Panc1 (cell line): ENCODE data around the gene FLT1.

Experiments used
- TCF7L2 ChIP-seq: IDR thresholded peaks from 2 replicates; pipeline ENCODE4 v1.6.1; 2011; ENCODE audit warnings: mild to moderate bottlenecking, low read depth, low read length, inconsistent platforms
- TF ChIP-seq, protein P1 (sequence below): fragments of 450-650 bp; IDR thresholded peaks from 2 replicates; pipeline ENCODE4 v1.5.1; 2017; ENCODE audit warnings: mild to moderate bottlenecking

GRCh38 chr13:28271056-28271840, 223.7 kb downstream of the FLT1 start:
- TF ChIP-seq, protein P1, sequence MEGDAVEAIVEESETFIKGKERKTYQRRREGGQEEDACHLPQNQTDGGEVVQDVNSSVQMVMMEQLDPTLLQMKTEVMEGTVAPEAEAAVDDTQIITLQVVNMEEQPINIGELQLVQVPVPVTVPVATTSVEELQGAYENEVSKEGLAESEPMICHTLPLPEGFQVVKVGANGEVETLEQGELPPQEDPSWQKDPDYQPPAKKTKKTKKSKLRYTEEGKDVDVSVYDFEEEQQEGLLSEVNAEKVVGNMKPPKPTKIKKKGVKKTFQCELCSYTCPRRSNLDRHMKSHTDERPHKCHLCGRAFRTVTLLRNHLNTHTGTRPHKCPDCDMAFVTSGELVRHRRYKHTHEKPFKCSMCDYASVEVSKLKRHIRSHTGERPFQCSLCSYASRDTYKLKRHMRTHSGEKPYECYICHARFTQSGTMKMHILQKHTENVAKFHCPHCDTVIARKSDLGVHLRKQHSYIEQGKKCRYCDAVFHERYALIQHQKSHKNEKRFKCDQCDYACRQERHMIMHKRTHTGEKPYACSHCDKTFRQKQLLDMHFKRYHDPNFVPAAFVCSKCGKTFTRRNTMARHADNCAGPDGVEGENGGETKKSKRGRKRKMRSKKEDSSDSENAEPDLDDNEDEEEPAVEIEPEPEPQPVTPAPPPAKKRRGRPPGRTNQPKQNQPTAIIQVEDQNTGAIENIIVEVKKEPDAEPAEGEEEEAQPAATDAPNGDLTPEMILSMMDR: no peak
- TF ChIP-seq TCF7L2: no peak
